CD4-positive, alpha-beta T cell treated with Interleukin-2 at 100 ng/mL for 4 hours (primary cell): ENCODE data around the gene KANSL1L.
A peak's percentile ranks its signal among the peaks of the same experiment; 100 is the strongest.
"Not testable (repeated sequence)": the region's sequence is repeated elsewhere in the genome, so short reads cannot be mapped to it uniquely, and the experiment has no call there.

Experiments used
- DNase-seq: peaks from one replicate; pipeline ENCODE4 v3.0.0-alpha.2; 2020; ENCODE audit warnings: low spot score

Gene KANSL1L

DNA sequence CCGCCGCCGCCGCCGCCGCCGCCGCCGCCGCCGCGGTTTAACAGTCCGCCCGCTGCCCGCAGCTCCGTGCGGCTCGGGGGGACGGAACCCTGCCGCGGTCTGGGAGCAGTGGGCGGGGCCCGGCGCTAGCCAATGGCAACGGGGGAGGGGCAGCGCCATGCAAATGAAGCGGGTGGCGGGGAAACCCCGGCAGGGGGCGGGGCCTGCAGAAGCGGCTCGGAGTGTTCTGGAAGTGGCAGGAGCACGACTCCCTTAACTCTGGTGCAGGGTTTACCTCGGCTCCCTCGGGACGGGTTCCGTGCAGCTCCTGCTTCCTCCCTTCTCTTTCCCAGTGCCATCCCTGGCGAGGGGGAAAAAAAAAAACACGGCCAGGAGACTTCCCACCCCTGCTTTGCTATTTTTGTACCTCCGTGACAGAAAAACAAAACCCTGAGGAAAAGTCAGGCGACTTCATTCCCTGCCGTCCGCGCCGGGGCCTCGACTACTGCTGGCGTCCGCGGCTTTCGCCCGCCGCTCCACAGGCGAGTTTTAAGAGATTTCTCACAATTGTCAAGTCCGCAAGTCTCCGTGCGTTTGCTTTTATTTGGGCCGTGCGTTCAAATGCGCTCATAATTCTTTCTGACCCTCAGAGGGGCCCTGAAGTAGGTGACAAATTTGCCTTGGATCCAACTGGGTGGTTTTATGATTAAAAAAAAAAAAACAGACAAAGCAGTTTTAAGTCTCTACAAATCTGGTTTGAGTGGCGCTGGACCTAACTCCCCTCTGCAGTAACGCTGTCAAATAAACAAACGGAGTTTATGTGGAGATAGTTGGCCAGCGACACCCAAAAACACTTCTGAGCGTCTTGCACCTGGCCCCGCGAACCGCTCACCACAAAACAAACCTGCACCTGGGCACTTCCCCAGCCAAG, at the start of gene KANSL1L:
KANSL1L (minus strand) TSS at position 101 of the 910 bp plus-strand sequence. CDS start 16,827 bp downstream, outside the sequence.
- DNase-seq, result peak; percentile 96

- DNase-seq, result no peak
These were observed 43.9 kb upstream of the KANSL1L start for GRCh38 chr2:210215120-210215519.

- no peak for DNase-seq
These were observed 39.0 kb upstream of the KANSL1L start for GRCh38 chr2:210210185-210210584.

GRCh38 chr2:210207929-210208328, 36.7 kb upstream of the KANSL1L start:
- no peak for DNase-seq

DNA sequence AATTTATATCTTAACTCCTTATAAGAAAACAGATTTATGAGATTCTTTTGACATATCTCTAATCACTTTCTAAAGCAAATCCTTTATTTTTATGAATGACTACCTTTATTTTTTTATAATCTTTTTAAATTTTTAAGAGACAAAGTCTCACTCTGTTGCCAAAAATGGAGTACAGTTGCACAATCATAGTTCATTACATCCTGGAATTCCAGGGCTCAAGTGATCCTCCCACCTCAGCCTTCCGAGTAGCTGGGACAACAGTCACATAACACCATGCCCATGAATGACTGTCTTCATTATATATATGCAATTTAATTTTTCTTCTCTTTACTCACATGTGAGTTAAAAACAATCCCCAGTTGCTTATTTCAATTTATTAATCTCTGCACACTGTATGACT, 32.3 kb upstream of the KANSL1L start:
- no peak for DNase-seq

GRCh38 chr2:210203147-210203546, 31.9 kb upstream of the KANSL1L start:
- DNase-seq, result no peak

GRCh38 chr2:210199854-210200253, 28.6 kb upstream of the KANSL1L start:
- DNase-seq, result no peak

DNA sequence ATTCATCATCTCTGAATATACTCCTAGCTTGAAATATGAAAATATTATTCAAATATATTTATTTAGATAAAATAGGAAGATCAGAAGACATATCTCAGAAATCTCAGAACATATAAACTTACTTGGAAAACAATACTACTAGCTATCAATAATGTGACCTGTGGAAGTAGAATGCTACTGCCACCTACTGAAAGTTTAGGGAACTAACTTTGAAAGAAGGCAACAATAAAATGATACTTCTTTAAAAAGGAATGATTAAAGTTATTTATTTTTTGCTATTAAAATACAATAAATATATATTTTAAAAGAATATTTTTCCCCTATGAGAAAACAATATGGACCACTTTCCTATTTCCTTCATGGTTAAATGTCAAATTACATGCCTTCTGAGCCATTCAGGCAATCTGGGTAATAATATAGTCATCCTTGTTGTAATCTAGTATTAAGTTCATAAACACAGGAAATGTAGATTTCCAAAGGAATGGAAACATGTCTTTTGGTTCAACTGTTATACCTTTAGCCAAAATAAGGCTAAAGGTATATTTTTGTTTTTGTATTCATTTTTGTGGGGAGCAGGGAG, 28.1 kb upstream of the KANSL1L start:
- DNase-seq, result peak; percentile 51

GRCh38 chr2:210198326-210198725, 27.1 kb upstream of the KANSL1L start:
- DNase-seq, result no peak

- DNase-seq, result no peak
These were observed 26.5 kb upstream of the KANSL1L start for GRCh38 chr2:210197720-210198119.

DNA sequence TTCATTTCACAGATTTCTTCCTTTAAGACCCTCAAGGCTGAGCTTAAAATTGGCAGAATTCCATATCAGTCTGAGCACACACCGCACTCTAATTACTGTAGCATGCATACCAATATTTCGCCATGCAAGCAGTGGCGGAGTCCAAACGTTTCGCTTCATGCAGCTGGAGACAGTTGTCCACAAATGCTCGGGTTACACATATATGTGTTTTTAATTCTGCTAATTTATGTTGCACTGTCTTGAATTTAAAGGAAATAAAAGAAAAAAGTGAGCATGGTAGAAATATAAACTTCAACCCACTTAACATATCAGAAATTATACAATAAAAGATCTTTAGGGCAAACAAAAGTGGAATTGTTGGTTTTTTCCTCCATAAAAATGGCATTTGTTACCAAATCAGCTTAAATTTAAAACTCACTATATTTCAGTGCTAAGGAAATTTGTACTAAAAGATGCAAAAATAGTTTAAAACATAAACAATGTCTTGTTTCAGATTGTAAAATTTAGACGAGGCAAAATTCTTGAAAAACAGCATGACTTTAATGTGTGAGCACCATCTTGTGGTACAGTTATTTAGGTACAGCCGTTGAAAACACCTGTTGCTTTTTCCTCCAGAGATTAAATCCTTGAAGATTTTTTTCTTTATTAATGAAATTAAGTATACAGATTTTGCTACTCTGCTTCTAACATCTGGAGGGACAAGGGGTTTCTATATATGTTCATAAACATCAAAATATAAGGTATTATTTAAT, 24.1 kb upstream of the KANSL1L start:
- peak; percentile 57 for DNase-seq

DNA sequence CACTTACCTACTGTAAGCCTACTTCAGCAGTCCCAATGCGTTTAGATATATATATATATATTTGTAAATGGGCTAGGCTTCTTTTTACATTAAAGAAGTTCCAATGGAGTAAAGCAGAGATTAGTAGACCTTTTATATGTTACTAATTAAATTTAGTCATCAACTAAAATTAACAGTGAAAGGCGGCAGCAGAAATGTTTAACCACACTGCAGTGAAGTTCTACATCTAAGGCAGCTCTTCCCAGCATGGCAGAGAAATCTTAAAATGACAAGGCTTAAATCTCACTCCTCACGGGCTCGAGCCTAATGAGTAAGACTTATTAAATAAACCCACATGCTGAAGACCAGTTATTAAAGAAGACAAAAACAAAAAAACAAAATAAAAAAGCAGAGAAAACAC, 19.1 kb upstream of the KANSL1L start:
- DNase-seq, result no peak

- no peak for DNase-seq
These were observed 18.4 kb upstream of the KANSL1L start for GRCh38 chr2:210189452-210190138.

DNA sequence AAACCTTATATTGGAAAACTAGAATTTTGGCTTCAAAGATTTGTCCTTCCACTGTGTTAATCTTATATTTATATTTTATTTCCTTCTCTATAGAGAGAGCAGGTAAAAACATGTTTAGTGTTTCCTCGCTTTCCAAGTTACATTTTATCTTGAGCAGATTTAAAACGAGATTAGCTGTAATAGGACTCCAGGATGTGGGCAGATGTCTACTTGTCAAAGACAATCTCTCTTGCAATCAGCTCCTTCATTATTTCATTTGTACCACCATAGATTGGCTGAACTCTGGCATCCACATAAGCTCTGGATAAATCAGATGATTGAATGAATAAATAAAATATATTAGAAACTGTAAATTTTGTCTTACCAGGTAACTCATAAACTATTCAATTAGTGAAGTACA, 17.5 kb upstream of the KANSL1L start:
- DNase-seq, result no peak

GRCh38 chr2:210188190-210188589, 17.0 kb upstream of the KANSL1L start:
- no peak for DNase-seq

- not testable (repeated sequence) for DNase-seq
These were observed 12.7 kb upstream of the KANSL1L start for GRCh38 chr2:210183936-210184335.

GRCh38 chr2:210181606-210182088, 10.4 kb upstream of the KANSL1L start:
- not testable (repeated sequence) for DNase-seq

- DNase-seq, result not testable (repeated sequence)
These were observed 9.9 kb upstream of the KANSL1L start for GRCh38 chr2:210181033-210181605.

DNA sequence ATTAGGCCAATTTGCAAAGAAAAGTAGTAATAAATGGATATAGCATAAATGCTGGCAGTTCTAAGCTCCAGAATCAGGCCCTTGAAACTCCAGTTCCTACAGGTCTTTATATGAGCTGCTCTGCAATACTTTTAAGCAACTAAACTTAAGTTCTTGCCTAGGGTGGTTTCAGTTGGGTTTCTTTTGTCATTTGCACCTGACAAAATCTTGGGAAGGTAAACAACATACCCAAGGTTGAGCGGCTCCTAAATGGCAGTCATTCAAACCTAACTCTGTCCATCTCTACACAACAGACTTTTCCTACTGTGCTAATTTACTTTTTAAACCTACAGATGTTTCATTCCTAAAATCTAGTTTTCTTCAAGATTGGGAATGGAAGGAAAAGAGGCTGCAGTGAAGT, 9.3 kb upstream of the KANSL1L start:
- DNase-seq, result no peak

DNA sequence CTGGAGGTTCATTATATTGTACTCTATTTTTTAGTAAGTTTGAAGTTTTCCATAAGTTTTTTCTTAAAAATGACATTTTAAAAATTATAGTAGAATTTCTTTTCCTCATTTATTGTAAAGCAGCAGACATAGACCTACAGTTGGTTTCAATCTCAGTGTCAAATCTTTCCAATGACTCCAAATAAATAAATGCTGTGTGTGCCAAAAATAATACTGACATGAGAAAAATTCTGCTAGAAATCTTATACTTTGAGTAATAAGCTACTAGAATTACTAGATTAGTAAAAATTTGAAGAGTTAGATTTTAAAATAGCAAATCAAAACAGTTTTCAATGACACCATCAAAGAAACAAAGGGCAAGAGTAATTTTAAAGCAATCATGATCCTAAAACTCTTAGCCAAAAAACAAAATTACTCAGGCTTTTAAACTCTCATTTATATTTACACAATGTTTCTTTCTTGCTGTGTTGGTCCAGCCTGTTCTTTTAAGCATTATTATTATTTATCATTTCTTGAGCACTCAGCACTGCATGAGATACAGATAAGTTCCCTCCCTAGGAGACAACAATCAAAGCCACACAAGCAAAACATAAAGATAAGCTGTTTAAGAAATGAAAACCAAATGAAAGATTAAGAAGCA, 8.3 kb upstream of the KANSL1L start:
- no peak for DNase-seq

GRCh38 chr2:210177769-210178168, 6.6 kb upstream of the KANSL1L start:
- no peak for DNase-seq
